HepG2 (cell line): ENCODE data around the gene RNLS. TPM values are rescaled to one million over a fixed set of nuclear protein-coding genes. Genes with fewer than 3 reads are reported as not detected.

Experiments
- ATAC-seq: fragments of 200-7000 bp; cut with Tn5 transposase; 3 replicates; pipeline ENCODE4 v1.9.1; 2020; ENCODE audit warnings: mild to moderate bottlenecking, moderate library complexity
- BruUV-seq: library from RNA; stranded (reverse); fragments of 400-500 nt; replicated peaks from 2 replicates; lab custom pipeline; 2021; lab: Mats Ljungman, UMichigan
- CTCF ChIA-PET: fragments of 300-600 bp; formaldehyde crosslinking; extraction: SDS; loops from one replicate; lab custom pipeline; 2021; ENCODE audit warnings: low total read pairs, inconsistent platforms, low intra/inter-chr PET ratio; lab: Yijun Ruan, JAX
- POLR2A ChIA-PET: fragments of 350-600 bp; sonication (Branson Sonifier 250); formaldehyde crosslinking; loops from one replicate; lab custom pipeline; 2020; ENCODE audit warnings: antibody characterized with exemption, inconsistent platforms; lab: Yijun Ruan, JAX
- DNase-seq: peaks from one replicate; pipeline ENCODE4 v3.0.0-alpha.2; 2015; ENCODE audit warnings: low spot score
- FAIRE-seq: peaks from 3 replicates; lab custom pipeline; 2011; peaks lifted over from hg19 to GRCh38; lab: Jason Lieb, UNC
- H2AFZ ChIP-seq: one replicate; pipeline ENCODE4 v1.6.1; 2011; ENCODE audit warnings: low read length, inconsistent platforms
- H3K27ac ChIP-seq: fragments of 300-600 bp; 3 replicates; pipeline ENCODE4 v1.8.0; 2011; ENCODE audit warnings: mixed run types, mild to moderate bottlenecking, mixed read lengths, low read length, inconsistent platforms; ENCODE audit not compliant: insufficient read depth; ENCODE audit errors: extremely low read length
- H3K27me3 ChIP-seq, 2 experiments: fragments of 200-600 bp in 1 of 2; 2 replicates in 1 of 2; 3 replicates in 1 of 2; pipeline versions ENCODE4 v1.6.0 to v1.8.0; 2011; ENCODE audit warnings: low read length in 2 of 2, mild to moderate bottlenecking in 2 of 2, moderate library complexity in 2 of 2, inconsistent platforms in 1 of 2; ENCODE audit not compliant: insufficient read depth in 2 of 2, control insufficient read depth in 1 of 2
- H3K36me3 ChIP-seq, 2 experiments: fragments of 200-600 bp in 1 of 2; replicated peaks in 1 of 2; 2 replicates in 1 of 2; 3 replicates in 1 of 2; pipeline versions ENCODE4 v1.5.1 to v1.8.0; 2011; ENCODE audit warnings: low read length in 2 of 2, inconsistent platforms in 1 of 2; ENCODE audit not compliant: insufficient read depth in 2 of 2, control insufficient read depth in 1 of 2
- H3K4me1 ChIP-seq: 2 replicates; pipeline ENCODE4 v1.5.1; 2012; ENCODE audit warnings: low read length, inconsistent platforms; ENCODE audit not compliant: insufficient read depth
- H3K4me2 ChIP-seq: 2 replicates; pipeline ENCODE4 v1.6.0; 2011; ENCODE audit warnings: low read depth, low read length, inconsistent platforms
- H3K4me3 ChIP-seq, 3 experiments: fragments of 200-600 bp in 1 of 3; sonication (generic), shearing (Covaris generic) in 1 of 3; replicated peaks in 1 of 3; 2 replicates each; pipeline ENCODE4 v1.5.1; 2011 to 2016; ENCODE audit warnings: low read length in 3 of 3, inconsistent platforms in 2 of 3, low read depth in 2 of 3, mild to moderate bottlenecking in 2 of 3, control low read depth in 1 of 3, mixed read lengths in 1 of 3; ENCODE audit not compliant: insufficient read depth in 1 of 3
- H3K79me2 ChIP-seq: one replicate; pipeline ENCODE4 v1.6.1; 2011; ENCODE audit warnings: low read length, inconsistent platforms; ENCODE audit not compliant: insufficient read depth
- H3K9ac ChIP-seq: 2 replicates; pipeline ENCODE4 v1.6.0; 2011; ENCODE audit warnings: mild to moderate bottlenecking, low read depth, low read length, inconsistent platforms; ENCODE audit not compliant: insufficient read depth
- H3K9me3 ChIP-seq: 2 replicates; pipeline ENCODE4 v1.5.1; 2012; ENCODE audit warnings: mild to moderate bottlenecking, low read length
- H4K20me1 ChIP-seq: 2 replicates; pipeline ENCODE4 v1.6.0; 2011; ENCODE audit warnings: inconsistent platforms, mild to moderate bottlenecking, low read length, moderate library complexity; ENCODE audit not compliant: insufficient read depth
- CEBPB ChIP-seq: IDR thresholded peaks from 2 replicates; pipeline ENCODE4 v1.6.1; 2011; ENCODE audit warnings: low read depth, low read length, improper control_type of control experiment, borderline replicate concordance
- JUND ChIP-seq: sonication (generic); formaldehyde crosslinking; IDR thresholded peaks from 2 replicates; pipeline ENCODE4 v1.8.0; 2022; ENCODE audit warnings: mild to moderate bottlenecking, missing genetic modification reagents
- PATZ1 ChIP-seq: sonication (generic); formaldehyde crosslinking; IDR thresholded peaks from 2 replicates; pipeline ENCODE4 v1.4.0; 2020; ENCODE audit warnings: missing genetic modification reagents
- SMC3 ChIP-seq: IDR thresholded peaks from 2 replicates; pipeline ENCODE4 v1.6.1; 2011; ENCODE audit warnings: low read length, improper control_type of control experiment
- ZBTB34 ChIP-seq: sonication (generic); formaldehyde crosslinking; IDR thresholded peaks from 2 replicates; pipeline ENCODE4 v1.8.0; 2022; ENCODE audit warnings: mild to moderate bottlenecking, missing genetic modification reagents
- ZBTB37 ChIP-seq: sonication (generic); formaldehyde crosslinking; IDR thresholded peaks from 2 replicates; pipeline ENCODE4 v1.4.0; 2020; ENCODE audit warnings: mild to moderate bottlenecking, missing genetic modification reagents
- ZNF143 ChIP-seq: sonication (generic); formaldehyde crosslinking; IDR thresholded peaks from 2 replicates; pipeline ENCODE4 v1.4.0; 2020; ENCODE audit warnings: missing genetic modification reagents
- ZNF318 ChIP-seq: sonication (generic); formaldehyde crosslinking; IDR thresholded peaks from 2 replicates; pipeline ENCODE4 v1.4.0; 2020; ENCODE audit warnings: mild to moderate bottlenecking, missing genetic modification reagents
- WGBS: methylation state at CpG from one replicate; pipeline ENCODE4 v1.1.6; 2017; ENCODE audit warnings: low lambda C conversion rate; 5-methylcytosine and 5-hydroxymethylcytosine counted together
- in situ Hi-C: cut with HindIII; loops from 2 replicates; pipeline ENCODE4 v1.10.0; 2017; ENCODE audit warnings: low pct_unique_long_range_greater_than_20kb; ENCODE audit not compliant: extremely low pct_ligation_motif_present
- intact Hi-C: fragments of 100-400 bp; cut with micrococcal nuclease; formaldehyde crosslinking; loops from one replicate; pipeline ENCODE4 v1.10.0; 2022; ENCODE audit not compliant: unreplicated experiment
- polyA plus RNA-seq, 8 experiments: library from polyadenylated mRNA; depleted of rRNA in 3 of 8; stranded (reverse) in 7 of 8; unstranded in 1 of 8; fragments of >200 nt; fragmentation: Illumina TruSeq in 4 of 8; extraction: Trizol in 4 of 8; gene quantifications; 2 replicates each; pipeline versions ENCODE4 v1.2.1 to v1.2.3, GENCODE V29; 2011 to 2016; ENCODE audit warnings: low read depth in 4 of 8, missing spikeins in 1 of 8, mixed read lengths in 1 of 8; ENCODE audit not compliant: insufficient read depth in 1 of 8
- total RNA-seq, 5 experiments: library from RNA; depleted of rRNA; stranded (reverse); fragments of >200 nt; fragmentation: Illumina TruSeq; extraction: Trizol; gene quantifications; 2 replicates each; pipeline ENCODE4 v1.2.3, GENCODE V29; 2016; ENCODE audit warnings: low read depth in 1 of 5

RNLS gene
- total and polyA plus RNA-seq, 2 of the 13 experiments (the other 11 are each of a cell fraction or from before 2014, with no cell fraction given) = not detected

GRCh38 chr10:88385601-88386203, 197.4 kb downstream of the RNLS start:
- H3K27ac ChIP-seq = peak overlapping the region; percentile 50
- CTCF ChIA-PET = no interaction called here
- H2AFZ ChIP-seq = peak overlapping the region; percentile 1
- peak overlapping the region; percentile 84 for H3K4me2 ChIP-seq
- peak overlapping the region; percentile 28; the same call in 1 of the 2 replicates for H3K9ac ChIP-seq
- BruUV-seq = no TSS peak
- DNase-seq (peak; percentile 27), FAIRE-seq (no peak), ATAC-seq (peak; percentile 79)
- intact Hi-C loops = loop anchor here (10.0 kb wide), 2 partner anchors 181 to 271 kb away; no protein-coding TSS in a partner anchor
- 0% methylated on average over 11 of the region's 11 CpGs for WGBS
- no peaks in the 10 kb centered on the region for H3K79me2 ChIP-seq
- H3K36me3 ChIP-seq = no peaks in the 10 kb centered on the region
- POLR2A ChIA-PET = interaction anchor here (1.7 kb wide), 1 partner anchor 524 kb away, joined by 7 read pairs; no protein-coding TSS in a partner anchor
- peaks cover 24% of the 10 kb centered on the region for H3K4me1 ChIP-seq
- H3K9me3 ChIP-seq = no peaks in the 10 kb centered on the region
- in situ Hi-C loops = loop anchor here (5.0 kb wide), 1 partner anchor 523 kb away; the partner anchor contains the start of genes KLLN and PTEN
- H4K20me1 ChIP-seq = no peaks in the 10 kb centered on the region
- no peaks in the 10 kb centered on the region for H3K27me3 ChIP-seq
- H3K4me3 ChIP-seq = peak overlapping the region; percentile 39 to 61 (median 58)
- TF ChIP-seq PATZ1 (CRISPR knock-in tag) = peak; percentile 78
- TF ChIP-seq ZNF143 = peak; percentile 70
- TF ChIP-seq CEBPB = no peak
- no peak for TF ChIP-seq JUND
- no peak for TF ChIP-seq ZNF318 (CRISPR knock-in tag)
- TF ChIP-seq ZBTB34 = 0 out of 2 replicates have a peak, but pooled peaks have one; percentile 50
- 0 out of 2 replicates have a peak, but pooled peaks have one; percentile 10 for TF ChIP-seq ZBTB37
- no peak for TF ChIP-seq SMC3
